GM23338 (cell line): ENCODE results near the gene PPP6R2. TPM values are rescaled to one million over a fixed set of nuclear protein-coding genes. Genes with fewer than 3 reads are reported as not detected.

Source experiments
- ATAC-seq: fragments of 200-7000 bp; cut with Tn5 transposase; 3 replicates; pipeline ENCODE4 v1.9.1; 2020
- DNase-seq: peaks from one replicate; pipeline ENCODE4 v3.0.0-alpha.2; 2015; ENCODE audit warnings: low spot score
- H2AFZ ChIP-seq: fragments of 200-600 bp; sonication (generic); 2 replicates; pipeline ENCODE4 v1.8.0; 2016; ENCODE audit warnings: antibody characterized with exemption, mild to moderate bottlenecking, moderate library complexity
- H3F3A ChIP-seq: fragments of 200-600 bp; sonication (generic); replicated peaks from 2 replicates; pipeline ENCODE4 v1.8.0; 2017; ENCODE audit warnings: antibody characterized with exemption, mixed run types, low read depth
- H3K27ac ChIP-seq: fragments of 200-600 bp; sonication (generic); 2 replicates; pipeline ENCODE4 v1.6.1; 2016; ENCODE audit warnings: low read depth
- H3K27me3 ChIP-seq: fragments of 200-600 bp; sonication (generic); 2 replicates; pipeline ENCODE4 v1.8.0; 2016; ENCODE audit warnings: mild to moderate bottlenecking, mixed run types, moderate library complexity; ENCODE audit not compliant: insufficient read depth
- H3K36me3 ChIP-seq: fragments of 200-600 bp; sonication (generic); 2 replicates; pipeline ENCODE4 v1.8.0; 2016; ENCODE audit warnings: mild to moderate bottlenecking; ENCODE audit not compliant: insufficient read depth
- H3K4me1 ChIP-seq: fragments of 200-600 bp; sonication (generic); 2 replicates; pipeline ENCODE4 v1.8.0; 2016; ENCODE audit warnings: mild to moderate bottlenecking, moderate library complexity; ENCODE audit not compliant: insufficient read depth
- H3K4me2 ChIP-seq: fragments of 200-600 bp; sonication (generic); 2 replicates; pipeline ENCODE4 v1.7.1; 2017; ENCODE audit warnings: mixed run types
- H3K4me3 ChIP-seq: fragments of 200-600 bp; sonication (generic); 2 replicates; pipeline ENCODE4 v1.6.1; 2016; ENCODE audit warnings: mixed run types
- H3K79me2 ChIP-seq: fragments of 200-600 bp; sonication (generic); replicated peaks from 2 replicates; pipeline ENCODE4 v1.8.0; 2017; ENCODE audit warnings: mild to moderate bottlenecking; ENCODE audit not compliant: insufficient read depth
- H3K9me2 ChIP-seq: fragments of 200-600 bp; sonication (generic); 2 replicates; pipeline ENCODE4 v1.8.0; 2017; ENCODE audit not compliant: insufficient read depth
- H4K20me1 ChIP-seq: fragments of 200-600 bp; sonication (generic); replicated peaks from 2 replicates; pipeline ENCODE4 v1.8.0; 2017; ENCODE audit warnings: mild to moderate bottlenecking; ENCODE audit not compliant: insufficient read depth
- H3K27ac Mint-ChIP-seq: 2 replicates; pipeline ENCODE4 v1.8.0; 2020; ENCODE audit warnings: inconsistent platforms, mild to moderate bottlenecking, moderate library complexity, mixed read lengths
- H3K27me3 Mint-ChIP-seq: 3 replicates; pipeline ENCODE4 v1.8.0; 2022; ENCODE audit warnings: low read depth, mild to moderate bottlenecking, moderate library complexity, mixed read lengths, inconsistent platforms; ENCODE audit not compliant: insufficient read depth, poor library complexity
- H3K36me3 Mint-ChIP-seq: 3 replicates; pipeline ENCODE4 v1.8.0; 2021; ENCODE audit warnings: low read depth, mild to moderate bottlenecking, inconsistent platforms, moderate library complexity, mixed read lengths
- H3K4me1 Mint-ChIP-seq: 3 replicates; pipeline ENCODE4 v1.8.0; 2020; ENCODE audit warnings: mild to moderate bottlenecking, inconsistent platforms, mixed read lengths
- H3K4me3 Mint-ChIP-seq: 3 replicates; pipeline ENCODE4 v1.8.0; 2021; ENCODE audit warnings: moderate library complexity, mild to moderate bottlenecking, inconsistent platforms, mixed read lengths
- H3K9me3 Mint-ChIP-seq: 3 replicates; pipeline ENCODE4 v1.8.0; 2020; ENCODE audit warnings: moderate library complexity, mild to moderate bottlenecking, inconsistent platforms, mixed read lengths
- CREB1 ChIP-seq: fragments of 250-450 bp; sonication (Bioruptor Pico); IDR thresholded peaks from 2 replicates; pipeline ENCODE4 v1.5.0; 2020; ENCODE audit warnings: low read depth, mild to moderate bottlenecking, moderate library complexity
- EZH2phosphoT487 ChIP-seq: fragments of 200-600 bp; sonication (generic); IDR thresholded peaks from one replicate; pipeline ENCODE4 v1.8.1; 2018; ENCODE audit warnings: antibody characterized with exemption; ENCODE audit not compliant: unreplicated experiment
- JUNB ChIP-seq: IDR thresholded peaks from one replicate; pipeline ENCODE4 v1.6.1; 2016; ENCODE audit warnings: antibody characterized with exemption; ENCODE audit not compliant: unreplicated experiment
- NANOG ChIP-seq: IDR thresholded peaks from 2 replicates; pipeline ENCODE4 v1.6.1; 2016; ENCODE audit warnings: antibody characterized with exemption, borderline replicate concordance
- POLR2AphosphoS5 ChIP-seq: IDR thresholded peaks from 2 replicates; pipeline ENCODE4 v1.6.1; 2016; ENCODE audit warnings: antibody characterized with exemption, low read depth
- STAT1 ChIP-seq: IDR thresholded peaks from one replicate; pipeline ENCODE4 v1.6.1; 2016; ENCODE audit warnings: antibody characterized with exemption; ENCODE audit not compliant: unreplicated experiment
- polyA plus RNA-seq: library from polyadenylated mRNA; unstranded; fragments of >200 nt; fragmentation: Nextera tagmentation; extraction: Ambion mirVana; gene quantifications from 2 replicates; pipeline ENCODE4 v1.2.1, GENCODE V29; 2016
- total RNA-seq: library from RNA; depleted of rRNA; stranded (reverse); fragments of >200 nt; shearing (Covaris generic); gene quantifications from 2 replicates; pipeline ENCODE4 v1.2.3, GENCODE V29; 2014
- TF ChIP-seq, protein P1 (sequence below), 2 experiments: fragments of 200-600 bp in 1 of 2; sonication (generic) in 1 of 2; conservative IDR thresholded peaks; 2 replicates each; pipeline versions ENCODE4 v1.5.1 to v1.6.1; 2016 to 2017; ENCODE audit warnings: antibody characterized with exemption in 2 of 2, low read depth in 2 of 2, mild to moderate bottlenecking in 2 of 2, moderate library complexity in 1 of 2
- TF ChIP-seq, protein P2 (sequence below): IDR thresholded peaks from one replicate; pipeline ENCODE4 v1.6.1; 2018; ENCODE audit warnings: antibody characterized with exemption; ENCODE audit not compliant: unreplicated experiment
- TF ChIP-seq, protein P3 (sequence below): fragments of 250-450 bp; sonication (Bioruptor Pico); IDR thresholded peaks from 2 replicates; pipeline ENCODE4 v1.5.0; 2020; ENCODE audit warnings: mild to moderate bottlenecking, moderate library complexity

The PPP6R2 gene
- total and polyA plus RNA-seq, 2 experiments from 2014 or later: 11.9 to 45.8 TPM

DNA sequence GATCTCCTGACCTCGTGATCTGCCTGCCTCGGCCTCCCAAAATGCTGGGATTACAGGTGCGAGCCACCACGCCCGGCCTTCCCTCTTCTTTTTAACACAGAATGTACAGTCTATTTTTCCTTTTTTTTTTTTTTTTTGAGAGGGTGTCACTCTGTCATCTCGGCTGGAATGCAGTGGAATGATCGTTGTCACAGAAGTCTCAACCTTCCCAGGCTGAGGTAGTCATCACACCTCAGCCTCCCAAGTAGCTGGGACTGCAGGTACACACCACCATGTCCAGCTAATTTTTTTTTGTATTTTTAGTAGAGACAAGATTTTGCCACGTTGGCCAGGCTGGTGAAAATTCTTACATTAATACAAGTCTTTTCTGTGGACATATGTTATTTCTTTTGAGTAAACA lies 13.1 kb downstream of the PPP6R2 start:
- Mint-ChIP-seq H3K27me3 (no peaks in the 10 kb centered on the region), H3K4me1 (no peaks in the 10 kb centered on the region; the same call in 2 of the 3 replicates), H3K36me3 (peaks cover 7% of the 10 kb centered on the region; the same call in 2 of the 3 replicates), H3K27ac (no peak overlapping the region), H3K4me3 (no peak overlapping the region), H3K9me3 (no peaks in the 10 kb centered on the region)
- no peaks in the 10 kb centered on the region for H3K27me3 ChIP-seq
- H3F3A ChIP-seq: no peaks in the 10 kb centered on the region
- no peaks in the 10 kb centered on the region for H3K4me1 ChIP-seq
- H3K79me2 ChIP-seq: peaks cover 67% of the 10 kb centered on the region
- no peaks in the 10 kb centered on the region for H3K36me3 ChIP-seq
- no peak overlapping the region for H2AFZ ChIP-seq
- H4K20me1 ChIP-seq: peaks cover 21% of the 10 kb centered on the region
- H3K4me2 ChIP-seq: no peak overlapping the region
- ATAC-seq: no peak
- no peaks in the 10 kb centered on the region for H3K9me2 ChIP-seq
- no peak overlapping the region; the same call in 1 of the 2 replicates for H3K27ac ChIP-seq
- TF ChIP-seq, protein P1, sequence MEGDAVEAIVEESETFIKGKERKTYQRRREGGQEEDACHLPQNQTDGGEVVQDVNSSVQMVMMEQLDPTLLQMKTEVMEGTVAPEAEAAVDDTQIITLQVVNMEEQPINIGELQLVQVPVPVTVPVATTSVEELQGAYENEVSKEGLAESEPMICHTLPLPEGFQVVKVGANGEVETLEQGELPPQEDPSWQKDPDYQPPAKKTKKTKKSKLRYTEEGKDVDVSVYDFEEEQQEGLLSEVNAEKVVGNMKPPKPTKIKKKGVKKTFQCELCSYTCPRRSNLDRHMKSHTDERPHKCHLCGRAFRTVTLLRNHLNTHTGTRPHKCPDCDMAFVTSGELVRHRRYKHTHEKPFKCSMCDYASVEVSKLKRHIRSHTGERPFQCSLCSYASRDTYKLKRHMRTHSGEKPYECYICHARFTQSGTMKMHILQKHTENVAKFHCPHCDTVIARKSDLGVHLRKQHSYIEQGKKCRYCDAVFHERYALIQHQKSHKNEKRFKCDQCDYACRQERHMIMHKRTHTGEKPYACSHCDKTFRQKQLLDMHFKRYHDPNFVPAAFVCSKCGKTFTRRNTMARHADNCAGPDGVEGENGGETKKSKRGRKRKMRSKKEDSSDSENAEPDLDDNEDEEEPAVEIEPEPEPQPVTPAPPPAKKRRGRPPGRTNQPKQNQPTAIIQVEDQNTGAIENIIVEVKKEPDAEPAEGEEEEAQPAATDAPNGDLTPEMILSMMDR (conservative IDR thresholded peaks at IDR 0.05; ENCODE audit: low read depth in 2 of 2): no peak
- TF ChIP-seq POLR2AphosphoS5 (no peak), JUNB (no peak), CREB1 (no peak), NANOG (no peak), STAT1 (no peak), EZH2phosphoT487 (no peak)
- TF ChIP-seq, protein P2, sequence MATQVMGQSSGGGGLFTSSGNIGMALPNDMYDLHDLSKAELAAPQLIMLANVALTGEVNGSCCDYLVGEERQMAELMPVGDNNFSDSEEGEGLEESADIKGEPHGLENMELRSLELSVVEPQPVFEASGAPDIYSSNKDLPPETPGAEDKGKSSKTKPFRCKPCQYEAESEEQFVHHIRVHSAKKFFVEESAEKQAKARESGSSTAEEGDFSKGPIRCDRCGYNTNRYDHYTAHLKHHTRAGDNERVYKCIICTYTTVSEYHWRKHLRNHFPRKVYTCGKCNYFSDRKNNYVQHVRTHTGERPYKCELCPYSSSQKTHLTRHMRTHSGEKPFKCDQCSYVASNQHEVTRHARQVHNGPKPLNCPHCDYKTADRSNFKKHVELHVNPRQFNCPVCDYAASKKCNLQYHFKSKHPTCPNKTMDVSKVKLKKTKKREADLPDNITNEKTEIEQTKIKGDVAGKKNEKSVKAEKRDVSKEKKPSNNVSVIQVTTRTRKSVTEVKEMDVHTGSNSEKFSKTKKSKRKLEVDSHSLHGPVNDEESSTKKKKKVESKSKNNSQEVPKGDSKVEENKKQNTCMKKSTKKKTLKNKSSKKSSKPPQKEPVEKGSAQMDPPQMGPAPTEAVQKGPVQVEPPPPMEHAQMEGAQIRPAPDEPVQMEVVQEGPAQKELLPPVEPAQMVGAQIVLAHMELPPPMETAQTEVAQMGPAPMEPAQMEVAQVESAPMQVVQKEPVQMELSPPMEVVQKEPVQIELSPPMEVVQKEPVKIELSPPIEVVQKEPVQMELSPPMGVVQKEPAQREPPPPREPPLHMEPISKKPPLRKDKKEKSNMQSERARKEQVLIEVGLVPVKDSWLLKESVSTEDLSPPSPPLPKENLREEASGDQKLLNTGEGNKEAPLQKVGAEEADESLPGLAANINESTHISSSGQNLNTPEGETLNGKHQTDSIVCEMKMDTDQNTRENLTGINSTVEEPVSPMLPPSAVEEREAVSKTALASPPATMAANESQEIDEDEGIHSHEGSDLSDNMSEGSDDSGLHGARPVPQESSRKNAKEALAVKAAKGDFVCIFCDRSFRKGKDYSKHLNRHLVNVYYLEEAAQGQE: no peak
- TF ChIP-seq, protein P3, sequence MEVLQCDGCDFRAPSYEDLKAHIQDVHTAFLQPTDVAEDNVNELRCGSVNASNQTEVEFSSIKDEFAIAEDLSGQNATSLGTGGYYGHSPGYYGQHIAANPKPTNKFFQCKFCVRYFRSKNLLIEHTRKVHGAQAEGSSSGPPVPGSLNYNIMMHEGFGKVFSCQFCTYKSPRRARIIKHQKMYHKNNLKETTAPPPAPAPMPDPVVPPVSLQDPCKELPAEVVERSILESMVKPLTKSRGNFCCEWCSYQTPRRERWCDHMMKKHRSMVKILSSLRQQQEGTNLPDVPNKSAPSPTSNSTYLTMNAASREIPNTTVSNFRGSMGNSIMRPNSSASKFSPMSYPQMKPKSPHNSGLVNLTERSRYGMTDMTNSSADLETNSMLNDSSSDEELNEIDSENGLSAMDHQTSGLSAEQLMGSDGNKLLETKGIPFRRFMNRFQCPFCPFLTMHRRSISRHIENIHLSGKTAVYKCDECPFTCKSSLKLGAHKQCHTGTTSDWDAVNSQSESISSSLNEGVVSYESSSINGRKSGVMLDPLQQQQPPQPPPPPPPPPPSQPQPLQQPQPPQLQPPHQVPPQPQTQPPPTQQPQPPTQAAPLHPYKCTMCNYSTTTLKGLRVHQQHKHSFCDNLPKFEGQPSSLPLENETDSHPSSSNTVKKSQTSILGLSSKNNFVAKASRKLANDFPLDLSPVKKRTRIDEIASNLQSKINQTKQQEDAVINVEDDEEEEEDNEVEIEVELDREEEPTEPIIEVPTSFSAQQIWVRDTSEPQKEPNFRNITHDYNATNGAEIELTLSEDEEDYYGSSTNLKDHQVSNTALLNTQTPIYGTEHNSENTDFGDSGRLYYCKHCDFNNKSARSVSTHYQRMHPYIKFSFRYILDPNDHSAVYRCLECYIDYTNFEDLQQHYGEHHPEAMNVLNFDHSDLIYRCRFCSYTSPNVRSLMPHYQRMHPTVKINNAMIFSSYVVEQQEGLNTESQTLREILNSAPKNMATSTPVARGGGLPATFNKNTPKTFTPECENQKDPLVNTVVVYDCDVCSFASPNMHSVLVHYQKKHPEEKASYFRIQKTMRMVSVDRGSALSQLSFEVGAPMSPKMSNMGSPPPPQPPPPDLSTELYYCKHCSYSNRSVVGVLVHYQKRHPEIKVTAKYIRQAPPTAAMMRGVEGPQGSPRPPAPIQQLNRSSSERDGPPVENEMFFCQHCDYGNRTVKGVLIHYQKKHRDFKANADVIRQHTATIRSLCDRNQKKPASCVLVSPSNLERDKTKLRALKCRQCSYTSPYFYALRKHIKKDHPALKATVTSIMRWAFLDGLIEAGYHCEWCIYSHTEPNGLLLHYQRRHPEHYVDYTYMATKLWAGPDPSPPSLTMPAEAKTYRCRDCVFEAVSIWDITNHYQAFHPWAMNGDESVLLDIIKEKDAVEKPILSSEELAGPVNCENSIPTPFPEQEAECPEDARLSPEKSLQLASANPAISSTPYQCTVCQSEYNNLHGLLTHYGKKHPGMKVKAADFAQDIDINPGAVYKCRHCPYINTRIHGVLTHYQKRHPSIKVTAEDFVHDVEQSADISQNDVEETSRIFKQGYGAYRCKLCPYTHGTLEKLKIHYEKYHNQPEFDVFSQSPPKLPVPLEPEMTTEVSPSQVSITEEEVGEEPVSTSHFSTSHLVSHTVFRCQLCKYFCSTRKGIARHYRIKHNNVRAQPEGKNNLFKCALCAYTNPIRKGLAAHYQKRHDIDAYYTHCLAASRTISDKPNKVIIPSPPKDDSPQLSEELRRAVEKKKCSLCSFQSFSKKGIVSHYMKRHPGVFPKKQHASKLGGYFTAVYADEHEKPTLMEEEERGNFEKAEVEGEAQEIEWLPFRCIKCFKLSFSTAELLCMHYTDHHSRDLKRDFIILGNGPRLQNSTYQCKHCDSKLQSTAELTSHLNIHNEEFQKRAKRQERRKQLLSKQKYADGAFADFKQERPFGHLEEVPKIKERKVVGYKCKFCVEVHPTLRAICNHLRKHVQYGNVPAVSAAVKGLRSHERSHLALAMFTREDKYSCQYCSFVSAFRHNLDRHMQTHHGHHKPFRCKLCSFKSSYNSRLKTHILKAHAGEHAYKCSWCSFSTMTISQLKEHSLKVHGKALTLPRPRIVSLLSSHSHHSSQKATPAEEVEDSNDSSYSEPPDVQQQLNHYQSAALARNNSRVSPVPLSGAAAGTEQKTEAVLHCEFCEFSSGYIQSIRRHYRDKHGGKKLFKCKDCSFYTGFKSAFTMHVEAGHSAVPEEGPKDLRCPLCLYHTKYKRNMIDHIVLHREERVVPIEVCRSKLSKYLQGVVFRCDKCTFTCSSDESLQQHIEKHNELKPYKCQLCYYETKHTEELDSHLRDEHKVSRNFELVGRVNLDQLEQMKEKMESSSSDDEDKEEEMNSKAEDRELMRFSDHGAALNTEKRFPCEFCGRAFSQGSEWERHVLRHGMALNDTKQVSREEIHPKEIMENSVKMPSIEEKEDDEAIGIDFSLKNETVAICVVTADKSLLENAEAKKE: no peak
- no peak for DNase-seq
- no peak overlapping the region for H3K4me3 ChIP-seq
